ENCODE measurements around the gene DOC2A.
"Not testable (repeated sequence)": the region's sequence is repeated elsewhere in the genome, so short reads cannot be mapped to it uniquely, and the experiment has no call there.

DOC2A gene

GRCh38 chr16:30018731-30019158 is 7.9 kb upstream of the DOC2A start:
- no peak for DNase-seq
- Mint-ChIP-seq H3K36me3 (no peaks in the 10 kb centered on the region), H3K27me3 (peaks cover 78% of the 10 kb centered on the region), H3K27ac (no peak overlapping the region), H3K4me3 (no peak overlapping the region), H3K4me1 (peaks cover 12% of the 10 kb centered on the region), H3K9me3 (no peaks in the 10 kb centered on the region)
- CTCF ChIA-PET, result interaction anchor here (0.6 to 2.3 kb wide), 5 partner anchors 12 to 170 kb away, joined by 3 to 9 read pairs (median 4); partner anchors contain the start of gene TLCD3B

- H3K36me3 Mint-ChIP-seq, DNase-seq, H3K27ac Mint-ChIP-seq, H3K9me3 Mint-ChIP-seq, H3K4me3 Mint-ChIP-seq: not testable (repeated sequence)
- peaks cover 78% of the 10 kb centered on the region for H3K27me3 Mint-ChIP-seq
- H3K4me1 Mint-ChIP-seq, result peaks cover 12% of the 10 kb centered on the region
- CTCF ChIA-PET, result interaction anchor here (1.4 to 2.3 kb wide), 3 partner anchors 13 to 169 kb away, joined by 4 to 9 read pairs (median 7); partner anchors contain the start of gene TLCD3B
Observed at GRCh38 chr16:30017937-30018336, 7.1 kb upstream of the DOC2A start.

GRCh38 chr16:30017277-30017656 is 6.4 kb upstream of the DOC2A start:
- DNase-seq, result no peak
- H3K4me3 Mint-ChIP-seq, result no peak overlapping the region
- CTCF ChIA-PET, result interaction anchor here (0.6 to 2.3 kb wide), 4 partner anchors 12 to 317 kb away, joined by 3 to 9 read pairs (median 6); partner anchors contain the start of gene TLCD3B
- H3K27me3 Mint-ChIP-seq, result peaks cover 84% of the 10 kb centered on the region
- H3K4me1 Mint-ChIP-seq, result peaks cover 12% of the 10 kb centered on the region
- H3K36me3 Mint-ChIP-seq, result no peaks in the 10 kb centered on the region
- H3K9me3 Mint-ChIP-seq, result no peaks in the 10 kb centered on the region
- H3K27ac Mint-ChIP-seq, result no peak overlapping the region

- CTCF ChIA-PET, result interaction anchor here (0.6 to 1.4 kb wide), 2 partner anchors 168 to 317 kb away, joined by 3 to 4 read pairs; no protein-coding TSS in a partner anchor
- DNase-seq, result no peak
- no peak overlapping the region for H3K27ac Mint-ChIP-seq
- H3K36me3 Mint-ChIP-seq, result no peaks in the 10 kb centered on the region
- no peak overlapping the region for H3K4me3 Mint-ChIP-seq
- peaks cover 14% of the 10 kb centered on the region for H3K4me1 Mint-ChIP-seq
- no peaks in the 10 kb centered on the region for H3K9me3 Mint-ChIP-seq
- H3K27me3 Mint-ChIP-seq, result peaks cover 87% of the 10 kb centered on the region
Observed at GRCh38 chr16:30016555-30017276, 5.9 kb upstream of the DOC2A start.

GRCh38 chr16:30015450-30015849 is 4.6 kb upstream of the DOC2A start:
- CTCF ChIA-PET, result interaction anchor here (1.0 kb wide), 1 partner anchor 17 kb away, joined by 4 read pairs; no protein-coding TSS in a partner anchor
- peaks cover 87% of the 10 kb centered on the region for H3K27me3 Mint-ChIP-seq
- not testable (repeated sequence) for H3K4me1 Mint-ChIP-seq, H3K36me3 Mint-ChIP-seq, H3K4me3 Mint-ChIP-seq, H3K9me3 Mint-ChIP-seq, DNase-seq, H3K27ac Mint-ChIP-seq

- H3K27me3 Mint-ChIP-seq, result peaks cover 88% of the 10 kb centered on the region
- H3K4me3 Mint-ChIP-seq, H3K9me3 Mint-ChIP-seq, H3K27ac Mint-ChIP-seq, H3K36me3 Mint-ChIP-seq, DNase-seq, CTCF ChIA-PET: not testable (repeated sequence)
- H3K4me1 Mint-ChIP-seq, result peaks cover 11% of the 10 kb centered on the region
Observed at GRCh38 chr16:30012598-30012997, 1.8 kb upstream of the DOC2A start.

- H3K4me3 Mint-ChIP-seq, result peak overlapping the region; percentile 62
- H3K9me3 Mint-ChIP-seq, result no peaks in the 10 kb centered on the region
- no peaks in the 10 kb centered on the region for H3K36me3 Mint-ChIP-seq
- peaks cover 11% of the 10 kb centered on the region for H3K4me1 Mint-ChIP-seq
- H3K27me3 Mint-ChIP-seq, result peaks cover 85% of the 10 kb centered on the region
- CTCF ChIA-PET, result no interaction called here
- H3K27ac Mint-ChIP-seq, result no peak overlapping the region
- no peak for DNase-seq
Observed at GRCh38 chr16:30011714-30012504, 1.1 kb upstream of the DOC2A start.

GRCh38 chr16:30009990-30010843 is 610 bp downstream of the DOC2A start:
- no peak overlapping the region for H3K27ac Mint-ChIP-seq
- peak overlapping the region; percentile 71 for H3K4me3 Mint-ChIP-seq
- H3K27me3 Mint-ChIP-seq, result peaks cover 74% of the 10 kb centered on the region
- H3K36me3 Mint-ChIP-seq, result no peaks in the 10 kb centered on the region
- CTCF ChIA-PET, result no interaction called here
- no peaks in the 10 kb centered on the region for H3K9me3 Mint-ChIP-seq
- DNase-seq, result no peak
- peaks cover 11% of the 10 kb centered on the region for H3K4me1 Mint-ChIP-seq

- CTCF ChIA-PET, result interaction anchor here (0.8 to 1.9 kb wide), 2 partner anchors 11 to 23 kb away, joined by 3 to 8 read pairs; no protein-coding TSS in a partner anchor
- peak overlapping the region; percentile 38 for H3K4me3 Mint-ChIP-seq
Observed at GRCh38 chr16:30009085-30009862, 1.6 kb downstream of the DOC2A start.

GRCh38 chr16:30007378-30007895 is 3.4 kb downstream of the DOC2A start:
- H3K4me1 Mint-ChIP-seq, result peaks cover 11% of the 10 kb centered on the region
- H3K36me3 Mint-ChIP-seq, result peaks cover 6% of the 10 kb centered on the region
- CTCF ChIA-PET, result interaction anchor here (1.1 kb wide), 1 partner anchor 159 kb away, joined by 3 read pairs; no protein-coding TSS in a partner anchor
- no peak overlapping the region for H3K4me3 Mint-ChIP-seq
- no peak overlapping the region for H3K27ac Mint-ChIP-seq
- peaks cover 50% of the 10 kb centered on the region for H3K27me3 Mint-ChIP-seq
- no peak for DNase-seq
- H3K9me3 Mint-ChIP-seq, result no peaks in the 10 kb centered on the region

More at GRCh38 chr16:30009085-30009862, 1.6 kb downstream of the DOC2A start:
- no peaks in the 10 kb centered on the region for H3K36me3 Mint-ChIP-seq
- H3K27me3 Mint-ChIP-seq, result peaks cover 68% of the 10 kb centered on the region
- DNase-seq, result no peak
- H3K4me1 Mint-ChIP-seq, result peaks cover 11% of the 10 kb centered on the region
- H3K27ac Mint-ChIP-seq, result no peak overlapping the region
- no peaks in the 10 kb centered on the region for H3K9me3 Mint-ChIP-seq

GRCh38 chr16:30006659-30007377 is 4.0 kb downstream of the DOC2A start:
- Mint-ChIP-seq H3K4me3 (no peak overlapping the region), H3K4me1 (peaks cover 7% of the 10 kb centered on the region), H3K27me3 (peaks cover 43% of the 10 kb centered on the region), H3K9me3 (no peaks in the 10 kb centered on the region), H3K27ac (no peak overlapping the region), H3K36me3 (peaks cover 11% of the 10 kb centered on the region)
- no peak for DNase-seq
- CTCF ChIA-PET, result interaction anchor here (1.1 to 2.3 kb wide), 2 partner anchors 12 to 159 kb away, joined by 3 to 9 read pairs; no protein-coding TSS in a partner anchor

- H3K36me3 Mint-ChIP-seq, result peaks cover 12% of the 10 kb centered on the region
- no peak overlapping the region for H3K27ac Mint-ChIP-seq
- H3K27me3 Mint-ChIP-seq, result peaks cover 36% of the 10 kb centered on the region
- H3K4me1 Mint-ChIP-seq, result peaks cover 6% of the 10 kb centered on the region
- CTCF ChIA-PET, result interaction anchor here (0.7 to 2.3 kb wide), 7 partner anchors 12 to 158 kb away, joined by 3 to 9 read pairs (median 3); partner anchors contain the start of gene KCTD13
- no peak for DNase-seq
- H3K4me3 Mint-ChIP-seq, result no peak overlapping the region
- no peaks in the 10 kb centered on the region for H3K9me3 Mint-ChIP-seq
Observed at GRCh38 chr16:30006095-30006473, 4.7 kb downstream of the DOC2A start.

All from activated naive CD4-positive, alpha-beta T cell treated with anti-CD3 and anti-CD28 coated beads, Interleukin-2, amount 10 ng/mL, durations not matched to agents 7 days and 5 days (primary cell).